MG63 (cell line): ENCODE measurements around the gene SORCS2. TPM values are rescaled to one million over a fixed set of nuclear protein-coding genes. Genes with fewer than 3 reads are reported as not detected.

Experiments used
- DNase-seq: peaks from one replicate; pipeline ENCODE4 v3.0.0-alpha.2; 2020
- H3K27me3 ChIP-seq: fragments of 250-450 bp; sonication (Bioruptor Pico); 2 replicates; pipeline ENCODE4 v1.5.1; 2020; ENCODE audit warnings: mild to moderate bottlenecking, moderate library complexity
- H3K36me3 ChIP-seq: fragments of 250-450 bp; sonication (Bioruptor Pico); 2 replicates; pipeline ENCODE4 v1.5.1; 2020; ENCODE audit warnings: mild to moderate bottlenecking, moderate library complexity
- H3K4me3 ChIP-seq: fragments of 250-450 bp; sonication (Bioruptor Pico); 2 replicates; pipeline ENCODE4 v1.5.1; 2020; ENCODE audit warnings: mild to moderate bottlenecking, moderate library complexity
- H3K9me3 ChIP-seq: fragments of 250-450 bp; sonication (Bioruptor Pico); 2 replicates; pipeline ENCODE4 v1.5.1; 2020; ENCODE audit warnings: mild to moderate bottlenecking, moderate library complexity
- total RNA-seq: library from RNA; depleted of rRNA; stranded (reverse); fragments of >200 nt; shearing (Covaris generic); gene quantifications from 2 replicates; pipeline ENCODE4 v1.2.3, GENCODE V29; 2014; ENCODE audit warnings: low replicate concordance

Gene SORCS2
- total RNA-seq, 1 experiment from 2014 or later: 1.5 TPM

- no peak for DNase-seq
- no peak overlapping the region for H3K4me3 ChIP-seq
- no peaks in the 10 kb centered on the region for H3K9me3 ChIP-seq
- no peaks in the 10 kb centered on the region for H3K36me3 ChIP-seq
- H3K27me3 ChIP-seq: no peaks in the 10 kb centered on the region
Measured at GRCh38 chr4:7632971-7633370, 440.6 kb downstream of the SORCS2 start.

DNA sequence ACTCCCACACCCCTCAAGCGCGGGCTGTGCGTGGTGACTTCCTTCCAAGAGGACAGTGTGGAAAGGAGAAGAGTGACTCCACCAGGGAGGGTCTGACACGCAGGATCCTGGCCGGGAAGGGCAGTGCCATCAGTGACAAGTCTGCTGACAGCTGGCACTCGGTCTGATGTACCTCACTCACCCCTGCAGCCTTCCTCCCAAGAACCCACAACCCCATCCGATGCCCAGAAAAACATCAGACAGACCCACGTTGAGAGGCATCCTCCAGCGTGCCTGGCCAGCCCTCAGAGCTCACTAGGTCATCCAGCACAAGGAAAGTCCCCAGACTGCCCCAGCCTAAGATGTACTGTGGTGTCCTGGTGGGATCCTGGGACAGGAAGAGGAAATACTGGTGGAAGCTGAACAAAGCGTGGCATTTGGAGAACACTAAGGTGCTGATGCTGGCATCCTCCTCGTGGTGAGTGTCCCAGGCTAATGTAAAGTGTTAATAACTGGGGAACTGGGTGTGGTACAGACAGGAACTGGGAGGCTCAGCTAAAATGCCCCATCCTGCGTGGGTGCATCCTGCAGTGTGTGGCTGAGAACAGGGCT lies 442.4 kb downstream of the SORCS2 start:
- no peak for DNase-seq
- no peaks in the 10 kb centered on the region for H3K27me3 ChIP-seq
- no peaks in the 10 kb centered on the region for H3K36me3 ChIP-seq

GRCh38 chr4:7635445-7636239 lies 443.3 kb downstream of the SORCS2 start:
- DNase-seq: no peak
- Histone ChIP-seq H3K27me3 (no peaks in the 10 kb centered on the region), H3K36me3 (no peaks in the 10 kb centered on the region), H3K4me3 (no peak overlapping the region), H3K9me3 (no peaks in the 10 kb centered on the region)

More for the DNA sequence above, 442.4 kb downstream of the SORCS2 start:
- Histone ChIP-seq H3K9me3 (no peaks in the 10 kb centered on the region), H3K4me3 (no peak overlapping the region)

GRCh38 chr4:7636240-7636508 lies 443.8 kb downstream of the SORCS2 start:
- H3K27me3 ChIP-seq: no peaks in the 10 kb centered on the region
- H3K9me3 ChIP-seq: no peaks in the 10 kb centered on the region
- H3K36me3 ChIP-seq: no peaks in the 10 kb centered on the region
- no peak overlapping the region for H3K4me3 ChIP-seq
- DNase-seq: no peak

DNA sequence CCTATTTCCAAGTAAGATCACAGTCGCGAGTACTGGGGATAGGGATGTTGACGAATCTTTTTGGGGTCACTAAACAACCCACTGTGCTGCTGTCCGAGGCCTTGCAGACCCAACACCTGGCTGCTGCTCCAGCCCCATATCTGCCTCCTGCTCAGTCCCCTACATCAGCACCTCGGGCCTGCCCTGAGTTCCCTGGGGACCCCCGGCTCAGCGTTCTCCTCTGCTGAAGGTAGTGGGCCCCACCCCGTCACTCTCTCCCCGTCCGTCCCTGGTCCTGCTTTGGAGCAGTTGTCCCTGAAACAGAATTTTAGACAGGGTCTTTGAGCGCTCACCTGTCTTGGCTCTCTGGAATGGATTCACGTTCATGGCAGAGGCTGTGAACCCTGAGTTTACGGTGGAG lies 444.8 kb downstream of the SORCS2 start:
- Histone ChIP-seq H3K27me3 (no peaks in the 10 kb centered on the region), H3K9me3 (no peaks in the 10 kb centered on the region), H3K36me3 (no peaks in the 10 kb centered on the region), H3K4me3 (no peak overlapping the region)
- DNase-seq: no peak

GRCh38 chr4:7637971-7638370 lies 445.6 kb downstream of the SORCS2 start:
- Histone ChIP-seq H3K9me3 (no peaks in the 10 kb centered on the region), H3K36me3 (no peaks in the 10 kb centered on the region), H3K4me3 (no peak overlapping the region), H3K27me3 (no peaks in the 10 kb centered on the region)
- no peak for DNase-seq

- DNase-seq: no peak
- H3K36me3 ChIP-seq: no peaks in the 10 kb centered on the region
- no peak overlapping the region for H3K4me3 ChIP-seq
- no peaks in the 10 kb centered on the region for H3K27me3 ChIP-seq
- H3K9me3 ChIP-seq: no peaks in the 10 kb centered on the region
Measured at GRCh38 chr4:7638489-7638888, 446.2 kb downstream of the SORCS2 start.

DNA sequence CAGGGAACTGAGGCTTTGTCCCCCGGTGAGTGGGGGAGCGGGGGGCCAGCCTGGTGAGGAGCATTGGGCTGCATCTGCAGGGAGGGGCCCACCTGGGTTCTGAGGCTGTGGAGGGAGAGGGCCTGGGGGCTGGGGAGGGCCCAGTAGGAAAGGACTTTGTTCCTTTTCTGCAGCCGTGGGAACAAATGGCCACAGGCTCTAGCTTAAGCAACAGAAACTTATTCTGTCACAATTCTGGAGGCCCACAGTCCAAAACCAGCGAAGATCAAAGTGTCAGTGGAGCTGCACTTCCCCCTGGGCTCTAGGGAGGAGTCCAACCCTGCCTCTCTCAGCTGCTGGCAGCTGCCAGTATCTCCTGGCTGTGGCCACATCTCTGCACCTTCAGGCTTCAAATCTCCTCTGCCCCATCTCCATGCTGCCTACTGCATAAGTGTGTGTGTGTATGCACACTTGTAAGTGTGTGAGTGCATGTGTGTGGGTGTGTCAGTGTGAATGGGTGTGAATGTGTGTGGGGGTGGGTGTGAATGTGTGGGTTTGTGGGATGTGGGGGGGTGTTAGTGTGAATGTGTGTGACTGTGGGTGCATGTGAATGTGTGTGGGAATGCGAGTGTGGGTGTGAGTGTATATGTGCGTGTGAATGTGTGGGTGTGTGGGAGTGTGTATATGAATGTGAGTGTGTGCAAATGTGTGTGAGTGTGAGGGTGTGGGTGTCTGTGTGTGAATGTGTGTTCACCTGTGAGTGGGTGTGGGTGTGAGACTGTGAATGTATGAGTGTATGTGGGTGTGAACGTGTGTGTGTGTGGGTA lies 446.8 kb downstream of the SORCS2 start:
- Histone ChIP-seq H3K27me3 (no peaks in the 10 kb centered on the region), H3K4me3 (no peak overlapping the region), H3K9me3 (no peaks in the 10 kb centered on the region), H3K36me3 (no peaks in the 10 kb centered on the region)
- DNase-seq: no peak

DNA sequence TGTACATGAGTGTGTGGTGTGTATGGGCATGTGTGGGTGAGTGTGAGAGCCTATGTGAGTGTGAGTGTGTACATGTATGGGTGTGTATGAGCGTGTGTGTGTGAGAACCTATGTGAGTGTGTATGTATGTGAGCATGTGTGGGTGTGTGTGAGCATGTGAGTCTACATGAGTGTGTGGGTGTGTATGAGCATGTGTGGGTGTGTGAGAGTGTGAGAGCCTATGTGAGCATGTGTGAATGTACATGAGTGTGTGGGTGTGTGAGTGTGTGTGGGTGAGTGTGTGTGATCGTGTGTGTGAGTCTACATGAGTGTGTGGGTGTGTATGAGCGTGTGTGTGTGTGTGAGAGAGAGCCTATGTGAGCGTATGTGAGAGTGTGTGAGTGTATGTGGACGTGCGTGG lies 447.8 kb downstream of the SORCS2 start:
- H3K4me3 ChIP-seq: no peak overlapping the region
- no peaks in the 10 kb centered on the region for H3K27me3 ChIP-seq
- DNase-seq: no peak
- H3K9me3 ChIP-seq: no peaks in the 10 kb centered on the region
- H3K36me3 ChIP-seq: no peaks in the 10 kb centered on the region

GRCh38 chr4:7641712-7642111 lies 449.4 kb downstream of the SORCS2 start:
- Histone ChIP-seq H3K9me3 (no peaks in the 10 kb centered on the region), H3K4me3 (no peak overlapping the region), H3K36me3 (no peaks in the 10 kb centered on the region), H3K27me3 (no peaks in the 10 kb centered on the region)
- no peak for DNase-seq

DNA sequence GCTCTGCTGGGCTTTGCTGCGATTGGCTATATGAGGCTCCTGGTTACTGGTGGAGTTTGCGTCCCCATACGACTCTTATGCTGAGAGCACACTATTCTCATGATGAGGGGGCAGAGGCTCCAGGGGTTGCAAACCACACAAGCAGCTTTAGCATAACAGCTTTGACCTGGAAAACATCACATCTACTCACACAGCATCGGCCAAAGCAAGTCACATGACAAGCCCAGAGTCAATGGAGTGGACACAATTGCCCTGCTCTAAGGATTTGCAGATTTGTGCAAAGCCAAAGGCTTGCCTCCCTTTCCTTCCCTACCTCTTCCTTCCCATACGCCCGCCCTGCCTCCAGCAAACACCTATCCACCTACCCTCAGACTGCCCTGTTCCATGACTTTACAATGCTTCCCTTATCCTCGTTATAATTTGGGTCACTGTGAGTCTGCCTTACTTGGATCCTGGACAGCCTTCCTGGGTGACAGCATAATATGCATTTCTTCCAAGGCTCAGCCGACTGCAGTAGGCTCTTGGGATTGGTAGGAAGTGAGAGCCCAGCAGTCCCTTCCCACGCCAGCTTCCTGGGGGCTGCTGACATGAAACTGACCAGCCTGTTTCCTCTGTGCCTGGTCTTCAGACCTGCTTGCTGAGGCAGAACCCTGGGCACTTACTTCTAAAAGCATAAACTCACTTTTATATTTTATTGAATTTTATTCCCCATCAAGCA lies 450.6 kb downstream of the SORCS2 start:
- H3K4me3 ChIP-seq: no peak overlapping the region
- no peaks in the 10 kb centered on the region for H3K9me3 ChIP-seq
- DNase-seq: no peak
- H3K36me3 ChIP-seq: no peaks in the 10 kb centered on the region
- no peaks in the 10 kb centered on the region for H3K27me3 ChIP-seq

- H3K4me3 ChIP-seq: no peak overlapping the region
- H3K36me3 ChIP-seq: no peaks in the 10 kb centered on the region
- no peaks in the 10 kb centered on the region for H3K27me3 ChIP-seq
- H3K9me3 ChIP-seq: no peaks in the 10 kb centered on the region
- no peak for DNase-seq
Measured at GRCh38 chr4:7645158-7645557, 452.8 kb downstream of the SORCS2 start.

GRCh38 chr4:7645956-7646355 lies 453.6 kb downstream of the SORCS2 start:
- Histone ChIP-seq H3K4me3 (no peak overlapping the region), H3K9me3 (no peaks in the 10 kb centered on the region)

DNA sequence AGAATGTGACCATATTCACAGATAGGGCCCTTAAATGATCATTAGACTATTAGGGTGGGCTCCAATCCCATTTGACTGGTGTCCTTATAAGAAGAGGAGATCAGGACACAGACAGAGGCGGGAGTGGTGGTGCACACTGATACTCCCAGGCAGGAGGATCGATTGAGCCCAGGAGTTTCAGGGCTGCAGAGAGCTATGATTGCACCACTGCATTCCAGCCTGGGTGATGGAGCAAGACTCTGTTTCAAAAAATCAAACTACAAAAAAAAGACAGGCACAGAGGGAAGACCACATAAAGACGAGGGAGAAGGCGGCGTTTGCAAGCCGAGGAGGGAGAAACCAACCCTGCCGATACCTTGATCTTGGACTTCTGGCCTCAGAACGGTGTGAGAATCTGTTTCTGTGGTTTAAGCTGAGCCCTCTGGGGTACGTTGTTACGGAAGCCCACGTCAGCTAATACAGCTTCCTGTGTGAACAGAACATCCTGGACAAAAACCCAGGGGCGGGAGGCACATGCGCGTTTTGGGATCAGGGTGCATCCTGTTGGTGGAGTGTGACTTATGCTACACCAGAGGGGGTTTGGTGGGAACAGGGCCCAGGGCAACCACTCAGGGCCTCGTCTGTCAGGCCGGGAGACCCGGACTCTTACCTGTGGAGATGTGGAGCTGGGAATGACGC lies 454.2 kb downstream of the SORCS2 start:
- H3K9me3 ChIP-seq: no peaks in the 10 kb centered on the region
- no peaks in the 10 kb centered on the region for H3K27me3 ChIP-seq
- DNase-seq: no peak

More at GRCh38 chr4:7645956-7646355, 453.6 kb downstream of the SORCS2 start:
- Histone ChIP-seq H3K27me3 (no peaks in the 10 kb centered on the region), H3K36me3 (no peaks in the 10 kb centered on the region)
- no peak for DNase-seq

GRCh38 chr4:7647186-7647585 lies 454.8 kb downstream of the SORCS2 start:
- no peaks in the 10 kb centered on the region for H3K36me3 ChIP-seq
- no peak for DNase-seq
- no peaks in the 10 kb centered on the region for H3K9me3 ChIP-seq
- H3K27me3 ChIP-seq: no peaks in the 10 kb centered on the region
- no peak overlapping the region for H3K4me3 ChIP-seq

More for the DNA sequence above, 454.2 kb downstream of the SORCS2 start:
- no peak overlapping the region for H3K4me3 ChIP-seq
- no peaks in the 10 kb centered on the region for H3K36me3 ChIP-seq
